Epithelial cell of esophagus (primary cell): ENCODE results near the gene PTPN1.
"Not testable (repeated sequence)": the region's sequence is repeated elsewhere in the genome, so short reads cannot be mapped to it uniquely, and the experiment has no call there.

Experiments used
- DNase-seq: peaks from one replicate; pipeline ENCODE4 v3.0.0; 2010; ENCODE audit warnings: low read depth
- H3K4me3 ChIP-seq: 2 replicates; pipeline ENCODE4 v1.5.1; 2011; ENCODE audit warnings: mild to moderate bottlenecking, low read length, control low read depth
- TF ChIP-seq, protein P1 (sequence below): IDR thresholded peaks from 2 replicates; pipeline ENCODE4 v1.5.1; 2011; ENCODE audit warnings: low read depth, mild to moderate bottlenecking, low read length, control low read depth, inconsistent platforms; ENCODE audit not compliant: insufficient read depth; ENCODE audit errors: missing control alignments

Gene PTPN1

DNA sequence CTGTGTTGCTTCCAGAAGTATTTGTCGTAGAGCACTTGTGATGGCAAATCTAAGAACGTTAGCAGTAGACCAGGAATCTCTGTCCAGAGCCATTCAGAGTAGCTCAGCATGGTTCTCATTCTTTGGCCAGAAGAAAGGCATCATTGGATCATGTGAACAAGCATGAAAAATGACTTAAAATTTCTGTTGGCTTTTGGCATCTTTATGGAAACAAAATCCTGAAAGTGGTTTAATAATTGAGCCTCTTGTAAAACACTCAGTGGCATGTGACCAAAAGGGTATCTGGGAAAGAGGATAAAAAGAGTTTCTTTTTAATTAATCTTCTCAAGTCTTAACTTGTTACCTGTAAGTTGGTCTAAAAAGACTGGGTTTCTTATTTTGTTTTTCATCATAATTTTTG is 55.2 kb downstream of the PTPN1 start:
- H3K4me3 ChIP-seq: no peak overlapping the region
- no peak for DNase-seq
- TF ChIP-seq, protein P1, sequence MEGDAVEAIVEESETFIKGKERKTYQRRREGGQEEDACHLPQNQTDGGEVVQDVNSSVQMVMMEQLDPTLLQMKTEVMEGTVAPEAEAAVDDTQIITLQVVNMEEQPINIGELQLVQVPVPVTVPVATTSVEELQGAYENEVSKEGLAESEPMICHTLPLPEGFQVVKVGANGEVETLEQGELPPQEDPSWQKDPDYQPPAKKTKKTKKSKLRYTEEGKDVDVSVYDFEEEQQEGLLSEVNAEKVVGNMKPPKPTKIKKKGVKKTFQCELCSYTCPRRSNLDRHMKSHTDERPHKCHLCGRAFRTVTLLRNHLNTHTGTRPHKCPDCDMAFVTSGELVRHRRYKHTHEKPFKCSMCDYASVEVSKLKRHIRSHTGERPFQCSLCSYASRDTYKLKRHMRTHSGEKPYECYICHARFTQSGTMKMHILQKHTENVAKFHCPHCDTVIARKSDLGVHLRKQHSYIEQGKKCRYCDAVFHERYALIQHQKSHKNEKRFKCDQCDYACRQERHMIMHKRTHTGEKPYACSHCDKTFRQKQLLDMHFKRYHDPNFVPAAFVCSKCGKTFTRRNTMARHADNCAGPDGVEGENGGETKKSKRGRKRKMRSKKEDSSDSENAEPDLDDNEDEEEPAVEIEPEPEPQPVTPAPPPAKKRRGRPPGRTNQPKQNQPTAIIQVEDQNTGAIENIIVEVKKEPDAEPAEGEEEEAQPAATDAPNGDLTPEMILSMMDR: no peak

DNA sequence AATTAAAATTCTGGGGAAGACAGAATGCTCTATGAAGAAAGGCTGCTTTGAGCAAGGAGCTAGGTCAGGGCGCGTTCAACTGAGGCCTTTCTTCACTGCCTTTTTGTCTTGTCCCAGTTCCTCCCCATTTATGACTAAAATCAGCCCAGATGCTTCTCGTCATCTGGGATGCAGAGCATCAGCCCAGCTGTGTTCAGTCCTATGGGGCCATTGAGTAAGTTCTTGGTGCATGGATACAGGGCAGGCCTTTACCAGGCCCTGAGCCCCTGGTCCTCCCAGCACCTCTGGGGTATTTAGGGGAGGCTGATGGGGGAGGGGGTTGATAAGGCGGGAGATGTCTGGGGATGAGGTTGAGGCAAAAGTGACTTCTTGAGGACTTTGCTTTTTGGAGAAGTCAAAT is 55.7 kb downstream of the PTPN1 start:
- no peak for DNase-seq
- TF ChIP-seq, protein P1: no peak
- H3K4me3 ChIP-seq: no peak overlapping the region

GRCh38 chr20:50567860-50568548 is 57.8 kb downstream of the PTPN1 start:
- TF ChIP-seq, protein P1: no peak
- no peak overlapping the region for H3K4me3 ChIP-seq
- no peak for DNase-seq

- TF ChIP-seq, protein P1: no peak
- H3K4me3 ChIP-seq: no peak overlapping the region
- no peak for DNase-seq
Measured at GRCh38 chr20:50568549-50568942, 58.4 kb downstream of the PTPN1 start.

DNA sequence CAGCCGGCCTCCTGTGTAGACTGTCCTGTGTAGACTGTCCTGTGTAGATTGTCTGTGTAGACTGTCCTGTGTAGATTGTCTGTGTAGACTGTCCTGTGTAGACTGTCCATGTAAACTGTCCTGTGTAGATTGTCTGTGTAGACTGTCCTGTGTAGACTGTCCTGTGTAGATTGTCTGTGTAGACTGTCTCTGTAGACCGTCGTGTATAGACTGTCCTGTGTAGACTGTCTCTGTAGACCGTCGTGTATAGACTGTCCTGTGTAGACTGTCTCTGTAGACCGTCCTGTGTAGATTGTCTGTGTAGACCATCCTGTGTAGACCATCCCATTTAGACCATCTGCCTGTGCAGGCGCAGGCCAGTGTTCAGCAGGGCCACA is 59.3 kb downstream of the PTPN1 start:
- not testable (repeated sequence) for H3K4me3 ChIP-seq

DNA sequence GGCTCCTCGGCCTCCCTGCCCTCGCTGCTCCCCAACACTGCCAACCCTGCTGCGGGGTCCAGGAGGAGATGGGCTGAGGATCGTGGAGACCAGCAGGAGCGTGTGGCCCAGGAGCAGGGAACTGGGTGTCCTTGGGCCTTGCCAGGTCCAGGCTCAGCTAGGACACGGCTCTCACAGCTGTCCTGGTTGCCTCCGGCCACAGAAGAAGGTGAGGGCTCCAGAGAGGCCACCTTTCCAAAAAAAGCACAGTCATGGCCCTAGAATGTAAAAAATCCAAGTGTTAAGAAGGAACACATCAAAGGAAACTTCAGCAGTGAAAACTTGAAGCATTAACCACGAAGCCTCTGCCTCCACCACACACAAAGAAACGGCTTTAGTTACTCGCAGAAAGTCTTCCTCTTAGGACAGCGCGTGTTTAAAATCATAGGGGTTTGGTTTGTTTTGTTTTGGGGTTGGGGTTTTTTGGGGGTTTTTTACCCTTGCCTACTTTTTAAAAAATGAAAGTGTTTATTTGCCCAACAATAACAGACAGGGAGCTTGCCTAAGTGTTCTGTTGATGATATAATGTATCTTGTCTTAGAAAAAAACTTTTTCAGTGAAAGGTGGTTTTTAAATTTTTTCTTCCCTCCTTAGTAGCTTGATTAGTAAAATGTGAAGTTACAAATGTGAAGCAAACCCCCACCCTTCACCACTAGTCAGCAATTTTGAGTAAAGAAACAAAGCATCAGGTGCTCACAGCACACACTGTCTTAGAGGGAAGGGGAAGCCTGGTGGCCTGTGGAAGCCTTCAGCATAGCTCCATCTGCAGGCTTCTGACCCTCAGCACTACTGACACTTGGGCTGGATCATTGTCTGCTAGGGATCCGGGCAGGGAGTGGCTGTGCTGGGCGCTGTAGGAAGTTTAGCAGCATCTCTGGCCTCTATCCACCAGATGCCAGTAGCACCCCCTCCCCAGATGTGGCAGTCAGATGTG is 60.0 kb downstream of the PTPN1 start:
- TF ChIP-seq, protein P1: peak; percentile 32
- DNase-seq: no peak

More for the DNA sequence above, 59.3 kb downstream of the PTPN1 start:
- DNase-seq: not testable (repeated sequence)

GRCh38 chr20:50571466-50571865 is 61.3 kb downstream of the PTPN1 start:
- DNase-seq: no peak
- TF ChIP-seq, protein P1: no peak
- no peak overlapping the region for H3K4me3 ChIP-seq

More for the DNA sequence above, 60.0 kb downstream of the PTPN1 start:
- no peak overlapping the region for H3K4me3 ChIP-seq
